DND-41 (cell line): ENCODE data around the gene ACSS3.

Experiments used
- ATAC-seq: fragments of 200-7000 bp; cut with Tn5 transposase; 3 replicates; pipeline ENCODE4 v1.9.1; 2021; ENCODE audit warnings: low read depth; ENCODE audit not compliant: insufficient read depth
- DNase-seq: peaks from one replicate; pipeline ENCODE4 v3.0.0-alpha.2; 2020
- H2AFZ ChIP-seq: 2 replicates; pipeline ENCODE4 v1.6.0; 2012; ENCODE audit warnings: low read depth, low read length
- H3K27ac ChIP-seq: 2 replicates; pipeline ENCODE4 v1.5.1; 2012; ENCODE audit warnings: low read length, inconsistent platforms
- H3K27me3 ChIP-seq: fragments of 200-600 bp; sonication (generic); 2 replicates; pipeline ENCODE4 v1.6.0; 2012; ENCODE audit warnings: low read length, mild to moderate bottlenecking, inconsistent platforms; ENCODE audit not compliant: insufficient read depth, poor library complexity
- H3K36me3 ChIP-seq: 2 replicates; pipeline ENCODE4 v1.5.1; 2012; ENCODE audit warnings: low read length, inconsistent platforms; ENCODE audit not compliant: insufficient read depth
- H3K4me1 ChIP-seq: 2 replicates; pipeline ENCODE4 v1.5.1; 2012; ENCODE audit warnings: mild to moderate bottlenecking, low read length; ENCODE audit not compliant: insufficient read depth
- H3K4me2 ChIP-seq: 2 replicates; pipeline ENCODE4 v1.6.0; 2012; ENCODE audit warnings: mild to moderate bottlenecking, moderate library complexity, low read length, inconsistent platforms; ENCODE audit not compliant: insufficient read depth
- H3K4me3 ChIP-seq, 2 experiments: fragments of 200-600 bp in 1 of 2; shearing (Covaris generic) in 1 of 2; 2 replicates each; pipeline ENCODE4 v1.5.1; 2012 to 2016; ENCODE audit warnings: inconsistent platforms in 2 of 2, low read length in 2 of 2, mild to moderate bottlenecking in 2 of 2, low read depth in 1 of 2, moderate library complexity in 1 of 2
- H3K79me2 ChIP-seq: 2 replicates; pipeline ENCODE4 v1.6.0; 2012; ENCODE audit warnings: low read length, inconsistent platforms; ENCODE audit not compliant: insufficient read depth
- H3K9ac ChIP-seq: 2 replicates; pipeline ENCODE4 v1.6.0; 2012; ENCODE audit warnings: low read depth, mild to moderate bottlenecking, inconsistent platforms, low read length, moderate library complexity
- H3K9me3 ChIP-seq: 2 replicates; pipeline ENCODE4 v1.5.1; 2012; ENCODE audit warnings: low read length, moderate library complexity, mild to moderate bottlenecking, inconsistent platforms; ENCODE audit not compliant: insufficient read depth, severe bottlenecking
- H4K20me1 ChIP-seq: 2 replicates; pipeline ENCODE4 v1.6.0; 2012; ENCODE audit warnings: low read length; ENCODE audit not compliant: insufficient read depth
- CTCF ChIP-seq: IDR thresholded peaks from 2 replicates; pipeline ENCODE4 v1.5.1; 2012; ENCODE audit warnings: borderline replicate concordance, low read length, moderate library complexity, mild to moderate bottlenecking; ENCODE audit not compliant: poor library complexity, severe bottlenecking; ENCODE audit errors: extremely low read depth
- EZH2 ChIP-seq: IDR thresholded peaks from 3 replicates; pipeline ENCODE4 v1.6.1; 2012; ENCODE audit warnings: borderline replicate concordance, low read depth, mild to moderate bottlenecking, moderate library complexity, low read length, inconsistent platforms; ENCODE audit not compliant: severe bottlenecking

Gene ACSS3

DNA sequence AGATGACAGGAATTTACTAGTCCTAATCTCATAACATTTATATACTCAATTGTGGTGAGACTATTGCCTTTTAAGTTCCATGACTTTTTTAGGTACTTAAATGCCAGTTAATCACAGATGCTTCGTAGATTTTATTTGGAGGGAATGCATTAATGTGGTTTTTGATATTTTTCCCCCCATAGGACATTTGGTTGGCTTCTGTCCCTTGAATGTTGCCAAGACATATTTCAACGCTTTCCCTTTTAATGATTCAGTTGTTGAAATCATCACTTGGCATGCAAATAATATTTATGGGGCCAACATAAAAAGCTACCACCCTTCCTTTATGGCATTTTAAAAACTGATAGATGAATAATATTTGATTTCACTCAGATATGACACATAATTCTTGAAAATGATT is 172.1 kb downstream of the ACSS3 start:
- DNase-seq: no peak
- Histone ChIP-seq H3K27me3 (no peaks in the 10 kb centered on the region), H4K20me1 (no peaks in the 10 kb centered on the region), H3K36me3 (no peaks in the 10 kb centered on the region), H2AFZ (no peak overlapping the region), H3K79me2 (no peaks in the 10 kb centered on the region), H3K4me2 (no peak overlapping the region), H3K9ac (no peak overlapping the region), H3K4me3 (no peak overlapping the region), H3K27ac (no peak overlapping the region), H3K9me3 (no peaks in the 10 kb centered on the region), H3K4me1 (no peaks in the 10 kb centered on the region)
- no peak for TF ChIP-seq EZH2
- ATAC-seq: no peak

- no peaks in the 10 kb centered on the region for H4K20me1 ChIP-seq
- no peak overlapping the region for H3K4me2 ChIP-seq
- H2AFZ ChIP-seq: no peak overlapping the region
- H3K9ac ChIP-seq: no peak overlapping the region
- H3K79me2 ChIP-seq: no peaks in the 10 kb centered on the region
- no peaks in the 10 kb centered on the region for H3K27me3 ChIP-seq
- H3K27ac ChIP-seq: no peak overlapping the region
- no peak for ATAC-seq
- H3K9me3 ChIP-seq: no peaks in the 10 kb centered on the region
- H3K4me1 ChIP-seq: no peaks in the 10 kb centered on the region
- no peaks in the 10 kb centered on the region for H3K36me3 ChIP-seq
- no peak for DNase-seq
- TF ChIP-seq EZH2: no peak
- TF ChIP-seq CTCF: no peak
- no peak overlapping the region for H3K4me3 ChIP-seq
Observed at GRCh38 chr12:81252228-81252627, 174.3 kb downstream of the ACSS3 start.

- Histone ChIP-seq H3K4me2 (no peak overlapping the region), H3K36me3 (no peaks in the 10 kb centered on the region), H3K27ac (no peak overlapping the region), H3K4me3 (no peak overlapping the region), H3K4me1 (no peaks in the 10 kb centered on the region), H4K20me1 (no peaks in the 10 kb centered on the region), H3K27me3 (no peaks in the 10 kb centered on the region), H2AFZ (no peak overlapping the region), H3K79me2 (no peaks in the 10 kb centered on the region), H3K9ac (no peak overlapping the region), H3K9me3 (no peaks in the 10 kb centered on the region)
- TF ChIP-seq CTCF (no peak), EZH2 (no peak)
- DNase-seq: no peak
- ATAC-seq: no peak
Observed at GRCh38 chr12:81253360-81253759, 175.5 kb downstream of the ACSS3 start.

DNA sequence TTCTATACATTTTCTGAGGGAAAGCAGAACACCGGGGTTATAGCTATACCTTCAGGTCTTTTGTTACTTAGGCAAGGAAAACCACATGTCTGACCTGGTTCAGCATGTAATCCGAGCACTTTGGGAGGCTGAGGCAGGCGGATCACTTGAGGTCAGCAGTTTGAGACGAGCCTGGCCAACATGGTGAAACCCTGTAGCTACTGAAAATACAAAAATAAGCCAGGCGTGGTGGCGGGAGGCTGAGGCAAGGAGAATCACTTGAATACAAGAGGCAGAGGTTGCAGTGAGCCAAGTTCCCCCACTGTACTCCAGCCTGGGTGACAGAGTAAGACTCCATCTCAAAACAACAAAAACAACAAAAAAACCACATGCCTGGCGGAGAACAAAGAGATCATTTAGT is 177.6 kb downstream of the ACSS3 start:
- DNase-seq (no peak), ATAC-seq (no peak)
- Histone ChIP-seq H3K27ac (no peak overlapping the region), H3K27me3 (no peaks in the 10 kb centered on the region), H3K9ac (no peak overlapping the region), H3K4me2 (no peak overlapping the region), H4K20me1 (no peaks in the 10 kb centered on the region), H2AFZ (no peak overlapping the region), H3K79me2 (no peaks in the 10 kb centered on the region), H3K4me3 (no peak overlapping the region), H3K9me3 (no peaks in the 10 kb centered on the region), H3K4me1 (no peaks in the 10 kb centered on the region), H3K36me3 (no peaks in the 10 kb centered on the region)
- TF ChIP-seq CTCF (no peak), EZH2 (no peak)
